ENCODE data around the gene TMPRSS7.
"Not testable (repeated sequence)": the region's sequence is repeated elsewhere in the genome, so short reads cannot be mapped to it uniquely, and the experiment has no call there.

TMPRSS7 gene

DNA sequence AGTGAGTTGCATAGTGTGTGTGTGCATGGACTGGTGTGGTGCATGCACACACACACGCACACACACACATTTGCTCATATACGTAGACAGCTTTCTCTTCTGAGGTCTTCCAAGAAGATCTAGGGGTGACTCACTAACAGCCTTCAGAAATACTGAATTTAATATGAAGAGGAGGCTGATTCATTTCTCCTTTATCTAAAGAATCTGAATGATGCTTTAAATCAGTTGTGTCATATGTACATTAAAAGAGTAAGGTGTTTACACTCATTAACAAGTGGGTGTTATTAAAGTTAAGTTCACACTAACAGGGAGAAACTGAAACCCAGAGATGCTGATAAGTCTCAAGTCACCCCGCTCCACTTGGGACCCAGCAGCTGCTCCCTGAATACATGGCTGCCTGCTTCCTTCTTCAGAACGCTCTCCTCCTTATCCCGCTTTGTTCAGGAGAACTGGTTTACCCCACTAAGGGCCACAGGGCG is 22.0 kb downstream of the TMPRSS7 start:
- in situ Hi-C loops (cut with HindIII; ENCODE audit: low sequenced_read_pairs) = no loop called here

DNA sequence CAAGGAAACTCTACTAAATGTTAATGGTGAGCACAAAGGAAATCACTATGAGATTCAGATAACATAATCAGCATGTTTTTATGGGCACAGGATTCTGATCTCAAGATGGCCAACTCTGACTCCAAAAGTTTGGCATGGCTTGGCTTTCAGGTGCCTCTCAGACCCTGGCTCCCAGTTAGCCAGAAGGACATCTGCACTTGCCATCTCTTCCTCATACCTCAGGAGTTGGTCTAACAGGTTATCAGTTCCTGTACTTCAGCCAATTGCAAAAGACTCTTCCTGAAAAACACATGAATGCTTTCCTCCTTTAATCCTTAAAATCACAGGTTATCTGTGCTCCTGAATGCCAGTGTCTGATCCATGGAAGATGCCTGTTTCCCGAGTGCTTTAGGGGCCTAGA is 25.0 kb downstream of the TMPRSS7 start:
- in situ Hi-C loops (cut with HindIII; ENCODE audit: low sequenced_read_pairs) = no loop called here

DNA sequence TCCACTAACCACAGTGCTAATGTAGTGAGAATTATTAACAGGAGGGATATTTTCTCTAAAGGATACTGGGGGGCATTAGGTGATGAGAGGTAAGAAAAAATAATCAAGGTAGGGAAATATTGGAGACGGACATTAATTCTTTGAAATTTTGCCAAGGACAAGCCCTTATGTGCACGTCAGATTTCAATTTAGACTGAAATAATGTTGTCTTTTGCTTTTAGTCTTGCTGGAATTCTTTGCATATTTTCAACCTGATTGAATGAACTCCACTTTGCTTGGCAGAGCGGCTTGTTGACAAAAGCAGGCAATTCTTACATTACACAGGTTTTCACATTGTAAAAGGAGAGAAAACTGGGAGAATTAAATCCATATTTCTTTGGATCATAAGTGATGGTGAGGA is 26.6 kb downstream of the TMPRSS7 start:
- in situ Hi-C loops (cut with HindIII; ENCODE audit: low sequenced_read_pairs) = no loop called here

DNA sequence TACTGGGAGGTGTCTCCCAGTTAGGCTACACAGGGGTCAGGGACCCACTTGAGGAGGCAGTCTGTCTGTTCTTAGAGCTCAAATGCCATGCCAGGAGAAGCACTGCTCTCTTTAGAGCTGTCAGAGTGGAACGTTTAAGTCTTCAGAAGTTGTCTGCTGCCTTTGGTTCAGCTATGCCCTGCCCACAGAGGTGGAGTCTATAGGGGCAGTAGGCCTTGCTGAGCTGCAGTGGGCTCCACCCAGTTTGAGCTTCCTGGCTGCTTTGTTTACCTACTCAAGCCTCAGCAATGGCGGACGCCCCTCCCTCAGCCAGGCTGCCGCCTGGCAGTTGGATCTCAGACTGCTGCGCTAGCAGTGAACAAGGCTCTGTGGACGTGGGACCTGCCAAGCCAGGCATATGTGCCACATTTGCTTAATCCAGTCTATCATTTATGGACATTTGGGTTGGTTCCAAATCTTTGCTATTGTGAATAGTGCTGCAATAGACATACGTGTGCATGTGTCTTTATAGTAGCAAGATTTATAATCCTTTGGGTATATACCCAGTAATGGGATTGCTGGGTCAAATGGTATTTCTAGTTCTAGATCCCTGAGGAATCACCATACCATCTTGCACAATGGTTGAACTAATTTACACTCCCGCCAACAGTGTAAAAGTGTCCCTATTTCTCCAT is 38.0 kb downstream of the TMPRSS7 start:
- in situ Hi-C loops (cut with HindIII; ENCODE audit: low sequenced_read_pairs) = not testable (repeated sequence)

DNA sequence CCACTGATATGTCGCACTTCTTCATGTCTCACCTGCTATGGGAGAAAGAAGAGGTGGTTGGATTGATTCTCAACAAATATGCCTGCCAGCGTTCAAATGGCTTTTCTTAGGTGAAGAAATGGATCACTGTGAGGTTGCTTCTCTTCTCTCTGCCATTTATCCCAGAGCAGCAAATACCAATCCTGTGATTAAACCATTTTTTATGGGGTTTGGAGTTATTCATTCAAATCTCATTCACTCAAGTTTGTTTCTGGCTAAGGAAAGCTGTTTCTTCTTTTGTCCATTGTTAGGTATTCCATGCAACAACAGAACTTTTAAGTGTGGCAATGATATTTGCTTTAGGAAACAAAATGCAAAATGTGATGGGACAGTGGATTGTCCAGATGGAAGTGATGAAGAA is 39.5 kb downstream of the TMPRSS7 start:
- in situ Hi-C loops (cut with HindIII; ENCODE audit: low sequenced_read_pairs) = no loop called here

DNA sequence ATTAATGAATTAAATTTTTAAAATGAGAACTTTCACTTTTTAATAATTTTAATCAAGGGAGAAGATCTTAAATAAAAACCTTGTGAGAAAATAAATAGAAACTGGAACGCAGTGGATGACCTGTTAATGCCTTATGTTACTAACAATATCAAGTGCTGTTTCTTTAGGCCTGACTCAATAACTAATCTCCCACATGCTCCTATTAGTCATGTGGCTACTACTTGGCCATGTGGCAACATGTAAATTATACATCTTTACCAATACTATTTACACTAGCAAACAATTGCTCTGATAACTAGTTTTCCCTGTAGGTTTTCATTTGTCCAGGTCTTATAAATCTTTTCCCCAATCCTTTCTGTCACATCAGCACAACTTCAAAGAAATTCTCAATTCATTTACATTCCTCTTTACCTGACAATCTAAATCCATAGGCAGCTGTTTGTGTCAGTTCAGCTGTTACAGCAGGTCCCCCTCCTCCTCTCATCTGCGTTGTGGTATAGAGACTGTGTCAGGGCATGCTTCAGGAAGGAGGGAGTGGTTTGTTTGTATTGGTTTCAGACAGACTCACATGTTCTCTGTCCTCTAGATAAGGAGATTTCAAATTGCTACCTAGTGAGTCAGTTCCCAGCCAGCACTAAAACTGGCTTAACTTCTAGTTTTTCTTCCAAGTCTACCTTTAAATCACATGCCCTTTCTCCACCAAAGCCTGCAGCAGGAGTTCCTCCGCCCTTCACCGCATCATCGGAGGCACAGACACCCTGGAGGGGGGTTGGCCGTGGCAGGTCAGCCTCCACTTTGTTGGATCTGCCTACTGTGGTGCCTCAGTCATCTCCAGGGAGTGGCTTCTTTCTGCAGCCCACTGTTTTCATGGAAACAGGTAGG is 40.3 kb downstream of the TMPRSS7 start:
- in situ Hi-C loops (cut with HindIII; ENCODE audit: low sequenced_read_pairs) = no loop called here

DNA sequence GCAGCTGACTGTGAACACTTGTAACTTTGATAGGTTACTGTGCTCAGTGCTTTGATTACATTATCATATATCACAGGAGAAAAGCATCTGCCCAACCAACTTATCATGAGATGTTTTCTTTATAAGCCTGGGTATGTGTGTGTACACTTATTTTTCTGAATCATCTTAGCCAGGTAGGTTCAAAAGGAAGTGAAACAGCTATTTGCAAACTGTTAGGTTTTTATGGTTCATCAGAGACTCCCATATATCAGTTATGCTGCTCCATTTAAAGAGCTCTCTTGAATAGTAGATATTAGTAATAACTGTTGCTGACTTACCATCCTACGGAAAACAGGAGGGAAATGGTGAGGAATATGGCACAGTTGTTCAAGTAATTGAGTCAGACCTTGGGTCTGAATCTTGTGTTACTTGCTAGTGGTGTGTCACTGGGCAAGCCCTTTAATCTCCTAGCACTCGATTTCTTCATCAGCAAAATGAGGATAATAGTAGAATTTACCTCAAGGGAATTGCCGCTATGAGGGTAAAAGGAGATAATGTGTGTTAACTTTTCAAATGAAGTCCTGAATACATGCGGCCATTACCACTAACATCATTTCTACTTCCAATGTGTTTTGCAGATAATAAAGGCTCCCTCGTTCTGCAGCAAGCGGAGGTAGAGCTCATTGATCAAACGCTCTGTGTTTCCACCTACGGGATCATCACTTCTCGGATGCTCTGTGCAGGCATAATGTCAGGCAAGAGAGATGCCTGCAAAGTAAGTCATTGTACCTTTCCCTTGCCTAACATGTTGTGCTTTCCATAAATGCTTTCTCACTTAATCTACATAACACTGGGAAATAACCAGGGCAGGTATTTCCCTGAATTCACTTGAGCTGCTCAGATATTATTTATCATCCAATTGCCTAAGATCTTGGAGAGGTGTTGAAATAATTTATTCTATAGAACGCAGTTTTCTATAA is 43.9 kb downstream of the TMPRSS7 start:
- in situ Hi-C loops (cut with HindIII; ENCODE audit: low sequenced_read_pairs) = no loop called here

DNA sequence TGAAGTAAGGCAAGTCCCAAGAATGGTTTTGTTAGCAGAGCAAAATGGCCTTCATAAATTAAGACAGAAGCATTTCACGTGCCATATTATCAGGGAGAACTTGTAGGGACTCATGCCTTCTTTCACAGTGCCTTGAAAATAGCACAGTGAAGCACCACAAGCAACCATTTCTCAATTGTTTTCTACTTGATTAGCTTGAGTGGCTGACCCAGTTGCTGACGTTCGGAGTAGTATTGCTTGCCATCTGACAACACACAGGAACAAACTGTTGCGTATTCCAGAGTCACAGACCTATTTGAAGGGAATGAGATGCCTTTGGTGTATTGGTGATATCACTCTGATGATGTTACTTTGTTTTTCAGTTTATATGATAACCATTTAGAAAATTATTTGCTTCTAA is 48.7 kb downstream of the TMPRSS7 start:
- in situ Hi-C loops (cut with HindIII; ENCODE audit: low sequenced_read_pairs) = no loop called here

DNA sequence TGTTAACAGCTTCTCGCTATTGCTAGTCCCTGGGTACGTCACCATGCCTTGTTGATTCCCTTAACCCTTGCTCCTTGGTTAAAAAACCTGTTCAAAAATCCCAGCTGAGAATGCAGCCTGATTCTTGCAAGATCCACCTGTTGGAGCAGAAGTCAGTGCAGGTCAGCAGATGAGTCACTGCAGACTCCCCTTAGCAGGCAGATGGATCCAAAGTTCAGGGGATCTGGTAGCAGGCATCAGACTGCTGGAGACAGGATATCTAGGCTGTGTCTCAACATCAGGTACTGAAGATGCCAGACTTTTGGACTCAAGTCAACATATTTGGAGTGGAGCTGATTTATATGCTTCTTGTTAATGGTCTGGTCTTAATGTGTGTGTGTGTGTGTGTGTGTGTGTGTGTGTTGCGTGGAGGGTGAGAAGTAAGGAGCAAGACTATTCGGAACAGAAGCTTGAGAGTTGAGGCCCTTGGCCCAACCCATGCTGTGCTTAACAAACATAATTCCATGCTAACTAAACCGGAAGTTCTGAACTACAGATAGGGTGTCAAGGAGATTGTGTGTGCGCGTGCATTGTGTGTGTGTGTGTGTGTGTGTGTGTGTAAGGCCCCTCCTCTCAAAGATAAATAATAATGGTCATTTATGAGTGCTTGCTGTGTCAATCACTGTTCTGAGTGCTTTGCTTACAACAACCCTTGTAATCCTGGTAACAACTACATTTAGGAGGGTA is 50.6 kb downstream of the TMPRSS7 start:
- in situ Hi-C loops (cut with HindIII; ENCODE audit: low sequenced_read_pairs) = no loop called here

DNA sequence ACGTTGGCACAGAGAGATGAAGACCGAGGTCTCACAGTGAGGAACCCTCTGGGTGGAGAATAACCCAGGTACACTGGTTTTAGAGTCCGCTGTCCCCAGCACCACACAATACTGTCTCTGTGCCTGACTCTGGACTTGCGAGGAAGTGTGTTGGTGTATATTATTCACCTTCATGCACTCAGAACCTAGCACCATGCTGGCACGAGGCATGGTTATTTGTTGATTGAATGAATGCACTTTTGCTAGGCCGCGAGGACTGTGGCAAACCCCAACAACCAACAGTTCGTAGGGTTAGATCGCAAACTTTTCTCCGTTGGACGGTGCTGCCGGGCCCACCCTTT is 51.2 kb downstream of the TMPRSS7 start:
- in situ Hi-C loops (cut with HindIII; ENCODE audit: low sequenced_read_pairs) = no loop called here

DNA sequence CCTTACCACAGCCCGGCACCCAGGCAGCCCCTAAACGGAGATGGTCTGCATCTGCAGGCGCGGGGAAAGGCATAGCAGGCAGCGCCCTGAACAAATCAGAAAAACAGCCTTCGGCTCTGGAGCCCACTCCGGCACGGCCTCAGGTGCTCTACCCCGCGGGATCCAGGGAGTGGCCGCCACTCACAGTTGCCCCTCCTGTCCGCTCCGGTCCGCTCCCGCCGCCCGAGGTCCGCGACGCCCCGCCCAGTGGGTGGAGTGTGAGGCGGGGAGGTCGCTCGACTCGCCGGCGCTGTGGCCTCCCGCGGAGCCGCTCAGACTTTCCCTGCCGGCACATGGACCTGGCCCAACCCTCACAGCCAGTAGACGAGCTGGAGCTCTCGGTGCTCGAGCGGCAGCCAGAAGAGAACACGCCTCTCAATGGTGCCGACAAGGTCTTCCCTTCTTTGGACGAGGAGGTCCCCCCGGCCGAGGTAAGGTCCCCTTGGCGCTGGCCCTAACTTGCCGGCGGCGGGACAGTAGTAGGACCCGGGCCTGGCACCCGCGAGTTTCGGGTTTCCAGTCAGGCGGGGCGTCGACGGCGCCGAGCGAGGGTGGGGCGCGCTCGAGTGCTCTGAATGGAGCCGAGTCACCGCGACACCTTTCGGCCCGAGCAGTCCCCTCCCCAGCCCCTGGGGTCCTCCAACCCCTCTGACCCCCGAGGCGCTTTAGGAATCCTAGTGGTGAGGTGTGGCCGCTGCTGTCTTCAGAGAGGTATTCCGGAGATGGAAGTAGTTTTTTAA is 51.7 kb downstream of the TMPRSS7 start, which contains the start of gene C3orf52:
Gene C3orf52 (plus strand): TSS at position 314 of the 779 bp plus-strand sequence. CDS start 19 bp downstream, at position 333.
- in situ Hi-C loops (cut with HindIII; ENCODE audit: low sequenced_read_pairs) = no loop called here

DNA sequence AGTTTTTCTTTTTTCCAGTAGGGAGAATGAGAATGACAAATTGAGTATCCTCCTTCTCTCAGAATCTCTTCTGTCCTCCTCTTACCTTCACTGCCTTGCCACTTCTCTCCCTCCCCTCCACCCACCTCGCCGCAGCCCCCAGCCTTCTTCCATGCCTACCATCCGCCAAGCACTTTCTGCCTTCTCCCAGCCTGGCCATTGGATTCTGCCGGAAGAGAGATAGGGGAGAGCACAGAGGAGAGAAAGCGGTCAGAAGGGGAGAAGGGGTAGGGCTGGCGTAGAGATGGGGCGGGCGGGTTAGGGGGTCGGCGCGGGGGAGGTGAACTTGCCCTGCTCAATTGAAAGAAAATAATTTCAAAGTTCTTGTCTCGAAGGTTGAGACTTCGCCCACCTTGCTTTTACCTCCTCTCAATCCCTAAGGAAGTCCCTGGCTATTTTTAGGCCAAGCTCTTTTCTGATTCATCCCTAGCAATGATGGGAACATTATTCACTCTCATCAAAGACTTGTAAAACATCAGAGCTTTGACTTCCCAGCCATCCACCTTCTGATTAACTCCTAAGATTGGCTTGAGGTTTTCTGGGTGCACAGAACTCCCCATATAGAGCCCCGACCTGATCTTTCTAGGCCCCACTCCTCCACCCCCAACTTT is 52.5 kb downstream of the TMPRSS7 start:
- in situ Hi-C loops (cut with HindIII; ENCODE audit: low sequenced_read_pairs) = no loop called here

DNA sequence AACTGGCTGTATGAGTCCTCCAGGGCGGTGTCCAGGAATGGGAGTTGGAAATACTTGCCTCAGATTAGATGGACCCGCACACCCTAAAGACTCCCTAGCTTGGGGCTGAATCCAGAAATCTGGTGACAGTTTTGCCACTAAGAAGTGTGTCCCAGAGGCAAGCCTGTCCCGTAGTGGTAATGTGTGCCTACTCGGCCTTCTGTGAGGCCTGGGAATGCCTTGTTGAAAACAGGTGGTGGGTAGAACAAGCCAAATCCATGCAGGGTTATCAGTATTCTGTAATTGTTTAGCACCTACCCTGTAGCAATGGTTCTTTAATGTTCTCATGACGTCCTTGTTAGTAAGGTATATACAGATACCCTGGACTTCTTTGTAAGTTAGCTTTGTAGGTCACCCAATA is 53.2 kb downstream of the TMPRSS7 start:
- in situ Hi-C loops (cut with HindIII; ENCODE audit: low sequenced_read_pairs) = no loop called here

DNA sequence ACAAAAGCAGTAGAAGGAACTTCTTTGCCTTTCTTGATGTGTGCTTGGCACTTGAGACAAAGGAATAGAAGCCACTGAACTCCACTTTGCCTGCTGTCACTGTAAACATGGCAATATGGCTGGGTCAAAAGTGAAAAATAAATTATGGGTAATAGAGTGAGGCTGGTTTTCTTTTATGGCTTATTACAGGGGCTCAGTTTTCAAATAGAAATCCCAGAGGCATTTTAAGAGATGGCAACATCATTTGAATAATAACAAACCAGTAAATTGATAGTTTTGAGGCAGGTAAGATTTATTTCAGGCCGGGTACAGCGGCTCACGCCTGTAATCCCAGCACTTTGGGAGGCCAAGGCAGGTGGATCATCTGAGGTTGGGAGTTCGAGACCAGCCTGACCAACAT is 54.4 kb downstream of the TMPRSS7 start:
- in situ Hi-C loops (cut with HindIII; ENCODE audit: low sequenced_read_pairs) = no loop called here

DNA sequence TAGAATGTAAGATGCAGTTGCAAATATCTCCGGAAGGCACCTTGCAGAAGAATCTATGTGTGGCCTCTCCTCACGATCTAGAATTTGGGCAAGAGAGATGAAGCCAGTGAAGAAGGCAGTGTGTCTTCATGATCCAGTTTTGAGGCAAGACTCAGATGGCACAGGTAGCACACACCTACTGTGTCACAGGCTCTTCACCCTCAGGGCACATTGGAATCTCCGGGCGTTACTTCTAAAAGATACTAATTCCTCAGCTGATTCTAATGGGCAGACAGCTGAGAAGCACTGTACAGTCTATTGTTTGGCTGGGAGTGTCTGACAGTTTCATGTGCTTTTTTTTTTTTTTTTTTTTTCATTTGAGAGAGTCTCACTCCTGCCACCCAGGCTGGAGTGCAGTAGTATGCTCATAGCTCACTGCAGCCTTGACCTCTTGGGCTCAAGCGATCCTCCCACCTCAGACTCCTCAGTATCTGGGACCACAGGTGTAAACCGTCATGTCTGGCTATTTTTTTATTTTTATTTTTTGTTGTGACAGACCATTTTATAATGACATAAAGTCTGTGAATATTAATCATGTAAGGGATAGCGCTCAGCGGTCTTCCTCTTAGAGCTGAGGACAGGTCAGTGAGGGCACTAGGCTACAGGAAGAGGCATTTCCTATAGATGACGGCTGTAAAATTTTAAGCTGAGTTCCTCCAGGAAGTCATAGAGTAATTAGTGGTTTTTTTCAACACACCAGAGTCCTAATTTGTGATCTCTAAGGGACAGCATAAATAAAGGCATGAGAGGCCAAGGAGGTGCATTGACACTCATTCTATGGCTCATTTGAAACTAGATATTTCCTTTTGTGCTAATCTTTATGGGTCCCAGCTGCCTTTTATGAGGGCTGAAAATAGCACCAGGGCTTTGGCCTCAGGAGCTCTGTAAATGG is 55.7 kb downstream of the TMPRSS7 start:
- in situ Hi-C loops (cut with HindIII; ENCODE audit: low sequenced_read_pairs) = no loop called here

DNA sequence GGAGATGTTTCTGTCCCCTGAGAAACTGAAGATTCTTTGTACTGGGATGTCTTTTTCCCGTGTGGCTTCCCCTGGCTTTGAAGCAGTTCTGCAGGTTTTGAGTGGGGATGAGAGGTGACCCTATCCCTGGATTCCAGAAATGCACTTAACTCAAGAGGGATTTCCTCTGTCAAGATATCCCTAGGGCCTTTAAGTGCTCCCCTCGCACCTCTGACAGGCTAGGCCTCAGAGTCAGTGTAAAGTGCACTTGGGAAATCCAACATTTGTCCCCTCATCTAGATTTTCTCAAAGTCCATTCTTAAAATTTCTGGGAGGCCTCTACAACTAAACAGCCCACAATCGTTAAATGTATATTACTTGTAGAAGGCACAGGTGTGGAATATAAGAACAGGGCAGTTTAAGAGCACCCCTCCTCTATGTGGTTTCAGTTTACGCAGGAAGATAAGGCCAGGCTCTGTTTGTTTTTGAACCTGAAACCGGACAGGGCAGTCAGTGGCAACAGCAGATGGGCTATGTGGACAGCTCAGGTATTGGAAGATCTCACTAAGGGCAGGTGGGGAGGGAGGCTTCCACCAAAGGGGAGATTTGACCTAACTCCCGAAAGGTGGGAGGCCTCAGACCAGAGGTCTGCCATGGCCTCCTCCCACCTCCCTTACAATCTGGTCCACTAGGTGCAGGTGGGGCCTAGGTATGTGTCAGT is 56.5 kb downstream of the TMPRSS7 start:
- in situ Hi-C loops (cut with HindIII; ENCODE audit: low sequenced_read_pairs) = no loop called here

DNA sequence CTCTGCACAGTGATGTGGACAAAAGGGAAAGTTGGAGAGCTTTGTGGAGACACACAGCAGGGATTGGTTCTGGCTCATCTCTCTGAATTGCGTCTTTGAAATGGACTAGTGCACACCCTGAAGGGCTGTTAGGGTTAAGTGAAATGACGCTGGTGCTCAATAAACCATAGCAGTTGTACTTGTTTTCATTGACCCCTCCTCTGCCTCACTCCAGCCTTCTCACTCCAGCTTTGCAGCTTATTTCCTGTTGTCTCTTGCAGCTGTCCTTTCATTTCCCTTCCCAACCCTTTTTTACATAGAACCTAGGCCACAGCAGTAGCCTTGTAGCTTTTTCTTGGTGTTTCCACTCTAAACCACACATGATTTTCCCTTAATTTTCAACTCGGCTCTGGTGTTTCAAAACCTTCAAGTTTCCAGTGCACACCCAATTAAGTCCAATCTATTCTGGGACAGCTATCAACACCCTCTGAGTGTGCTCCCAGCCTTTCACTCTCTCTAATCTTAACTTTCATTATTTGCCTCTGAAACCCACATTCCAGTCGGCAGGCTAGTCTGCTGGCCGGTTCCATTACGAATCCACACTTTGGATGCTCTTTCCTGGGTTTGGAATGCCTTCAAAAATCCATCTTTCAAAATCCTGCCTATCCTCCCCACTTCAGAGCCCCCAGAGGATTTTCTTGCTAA is 58.1 kb downstream of the TMPRSS7 start:
- in situ Hi-C loops (cut with HindIII; ENCODE audit: low sequenced_read_pairs) = no loop called here
